NCI-H1417 treated with DMSO at 0.1 percent for 48 hours (cell line): ENCODE results near the gene PPARG.

Experiments used
- DNase-seq: peaks from one replicate; lab custom pipeline; 2025; lab: John Stamatoyannopoulos, UW

PPARG gene

DNA sequence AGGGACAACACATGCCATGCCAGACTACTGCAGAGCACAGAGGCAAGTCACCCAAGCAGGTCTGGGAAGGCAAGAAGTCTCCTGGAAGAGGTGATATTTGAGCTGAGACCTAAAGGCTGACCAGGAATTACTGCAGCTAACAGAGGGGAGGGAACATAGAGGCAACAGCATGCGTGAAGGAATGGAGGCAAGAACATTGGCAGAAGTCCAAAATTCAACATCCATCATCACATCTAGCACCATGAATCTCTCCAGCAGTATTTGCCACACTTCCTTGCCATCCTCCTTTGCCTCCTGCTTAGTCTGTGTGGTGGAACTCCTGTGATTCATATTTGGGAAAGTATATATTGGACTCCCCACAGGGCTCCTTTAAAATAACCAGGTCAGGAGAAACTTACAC, 194.5 kb downstream of the PPARG start:
- no peak for DNase-seq

DNA sequence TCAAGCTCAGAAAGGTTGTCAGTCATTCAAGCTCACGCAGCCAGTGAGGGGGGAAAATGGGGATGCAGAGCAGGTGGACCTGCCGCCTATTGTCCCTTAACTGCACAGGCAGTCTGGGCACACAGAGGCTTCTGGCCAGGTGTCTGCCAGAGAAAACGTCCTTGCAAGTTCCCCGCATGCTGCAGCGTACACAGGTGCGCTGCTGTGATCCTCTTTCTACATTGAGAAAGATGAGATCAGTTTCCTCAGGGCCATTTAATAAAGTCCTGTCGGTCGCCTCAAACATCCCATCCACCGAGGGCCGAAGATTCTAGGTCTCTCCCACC, 195.0 kb downstream of the PPARG start:
- DNase-seq, result no peak
